Breast epithelium (tissue), 4 donors: ENCODE results near the gene PRR3. TPM values are rescaled to one million over a fixed set of nuclear protein-coding genes. Genes with fewer than 3 reads are reported as not detected.

Source experiments
- DNase-seq, 2 donors: peaks; one replicate each; pipeline ENCODE4 v3.0.0-alpha.2; 2019; ENCODE audit warnings: low spot score in 2 of 2
- H3K27ac ChIP-seq, 2 donors: fragments of 200-600 bp; sonication (generic) in 1 of 2; one replicate each; pipeline ENCODE4 v1.5.1; 2016 to 2019; ENCODE audit warnings: mild to moderate bottlenecking in 1 of 2
- H3K27me3 ChIP-seq, 2 donors: fragments of 200-600 bp; sonication (generic) in 1 of 2; one replicate each; pipeline versions ENCODE4 v1.5.1 to v1.6.0; 2017 to 2019; ENCODE audit warnings: control low read depth in 1 of 2, mild to moderate bottlenecking in 1 of 2
- H3K36me3 ChIP-seq: fragments of 200-600 bp; one replicate; pipeline ENCODE4 v1.5.1; 2019
- H3K4me1 ChIP-seq, 2 donors: fragments of 200-600 bp; sonication (generic); one replicate each; pipeline ENCODE4 v1.5.1; 2016 to 2019; ENCODE audit warnings: control low read depth in 1 of 2
- H3K4me3 ChIP-seq, 3 donors: fragments of 200-600 bp; sonication (generic); 1 replicate in 2 of 3; 2 replicates in 1 of 3; pipeline ENCODE4 v1.5.1; 2016 to 2019; ENCODE audit warnings: mild to moderate bottlenecking in 3 of 3, moderate library complexity in 2 of 3
- H3K9me3 ChIP-seq, 2 donors: fragments of 200-600 bp; sonication (generic) in 1 of 2; one replicate each; pipeline ENCODE4 v1.5.1; 2016 to 2019; ENCODE audit warnings: control low read depth in 1 of 2
- CTCF ChIP-seq, 3 donors: fragments of 450-650 bp; IDR thresholded peaks; one replicate each; pipeline ENCODE4 v1.5.1; 2016 to 2017; ENCODE audit warnings: antibody characterized with exemption in 3 of 3, mild to moderate bottlenecking in 3 of 3, moderate library complexity in 3 of 3
- POLR2A ChIP-seq: fragments of 450-650 bp; IDR thresholded peaks from one replicate; pipeline ENCODE4 v1.6.1; 2016; ENCODE audit warnings: antibody characterized with exemption, mild to moderate bottlenecking, moderate library complexity
- POLR2AphosphoS5 ChIP-seq, 3 donors: sonication (generic); formaldehyde crosslinking; IDR thresholded peaks; one replicate each; pipeline ENCODE4 v1.6.1; 2017; ENCODE audit warnings: antibody characterized with exemption in 3 of 3
- intact Hi-C: fragments of 100-400 bp; cut with DNase I; formaldehyde crosslinking; loops from one replicate; pipeline ENCODE4 v1.15.1; 2023; ENCODE audit warnings: low total_unique reads
- total RNA-seq, 3 donors: library from RNA; depleted of rRNA; stranded (reverse); fragments of >200 nt; gene quantifications; one replicate each; pipeline ENCODE4 v1.1.0, GENCODE V29; 2016

The PRR3 gene
- total RNA-seq, 3 donors from 2014 or later = 9.0 to 28.4 (median 12.1) TPM

DNA sequence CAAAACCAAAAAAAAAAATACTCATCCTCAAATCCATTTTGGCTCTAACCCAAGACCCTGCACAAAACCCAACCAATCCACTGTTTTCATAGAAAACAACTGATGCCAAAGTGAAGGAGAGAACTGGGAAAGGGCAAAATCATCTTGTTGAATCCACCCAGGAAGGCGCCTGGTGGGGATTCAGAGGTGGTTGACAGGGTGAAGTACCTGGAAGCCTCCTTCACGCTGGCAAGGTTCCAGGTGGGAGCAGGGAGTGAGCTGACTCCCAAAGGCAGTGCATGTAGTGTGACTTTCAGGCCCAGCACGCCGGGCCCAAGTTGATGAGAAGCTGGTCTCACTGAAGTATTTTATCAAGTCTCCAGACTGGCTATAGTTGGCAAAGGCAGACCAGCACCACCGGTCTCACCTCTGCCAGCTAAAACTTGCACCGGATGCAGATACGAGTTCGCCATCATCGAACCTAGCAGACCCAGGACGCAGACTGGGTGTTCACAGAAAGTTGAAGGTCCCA, 43.4 kb downstream of the PRR3 start:
- Histone ChIP-seq H3K4me3 (no peak overlapping the region), H3K27me3 (no peaks in the 10 kb centered on the region), H3K27ac (no peak overlapping the region), H3K36me3 (peaks cover 28% of the 10 kb centered on the region), H3K4me1 (no peaks in the 10 kb centered on the region), H3K9me3 (no peaks in the 10 kb centered on the region)
- TF ChIP-seq CTCF (IDR thresholded peaks at IDR 0.05) = no peak
- peak in 1 of 3 donors; percentile 4 for TF ChIP-seq POLR2AphosphoS5 (IDR thresholded peaks at IDR 0.05)
- intact Hi-C loops = no loop called here
- DNase-seq = no peak

GRCh38 chr6:30601436-30601814, 44.3 kb downstream of the PRR3 start:
- Histone ChIP-seq H3K4me1 (no peaks in the 10 kb centered on the region), H3K4me3 (no peak overlapping the region), H3K9me3 (no peaks in the 10 kb centered on the region), H3K27me3 (no peaks in the 10 kb centered on the region), H3K36me3 (peaks cover 28% of the 10 kb centered on the region), H3K27ac (no peak overlapping the region)
- intact Hi-C loops = no loop called here
- TF ChIP-seq POLR2A (no peak), CTCF (IDR thresholded peaks at IDR 0.05) (no peak)
- no peak for DNase-seq

DNA sequence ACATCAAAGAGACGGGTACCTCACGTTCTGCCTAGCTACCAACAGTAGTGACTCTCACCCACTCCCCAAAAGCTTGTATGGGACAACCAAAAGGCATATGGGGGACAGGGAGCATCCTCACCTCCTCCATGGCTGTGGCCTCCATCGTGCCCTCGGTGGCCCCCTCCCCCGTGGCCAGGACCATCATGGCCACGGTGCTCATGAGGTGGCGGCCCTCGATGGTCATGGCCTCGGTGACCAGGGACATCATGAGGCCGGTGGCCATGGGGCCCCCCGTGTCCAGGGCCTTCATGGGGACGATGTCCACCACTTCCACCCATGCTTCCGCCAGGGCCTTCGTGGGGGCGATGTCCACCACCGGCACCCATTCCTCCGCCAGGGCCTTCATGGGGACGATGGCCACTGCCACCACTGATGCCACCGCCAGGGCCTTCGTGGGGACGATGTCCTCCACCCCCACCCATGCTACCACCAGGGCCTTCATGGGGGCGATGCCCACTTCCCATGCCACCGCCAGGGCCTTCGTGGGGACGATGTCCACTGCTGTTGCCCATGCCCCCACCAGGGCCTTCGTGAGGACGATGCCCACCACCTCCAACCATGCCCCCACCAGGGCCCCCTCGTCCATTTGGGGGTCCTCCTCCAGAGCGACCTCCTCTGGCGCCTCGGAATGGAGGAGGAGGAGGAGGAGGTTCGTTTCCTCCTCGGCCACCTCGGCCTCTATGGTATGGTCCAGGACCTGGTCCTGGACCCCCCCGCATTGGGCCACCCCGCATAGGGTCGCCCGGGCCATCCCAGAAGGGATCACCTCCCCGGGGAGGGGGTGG, 44.9 kb downstream of the PRR3 start:
- TF ChIP-seq POLR2AphosphoS5 (IDR thresholded peaks at IDR 0.05) (no peak), CTCF (IDR thresholded peaks at IDR 0.05) (no peak), POLR2A (no peak)
- H3K36me3 ChIP-seq = peaks cover 28% of the 10 kb centered on the region
- no peaks in the 10 kb centered on the region for H3K4me1 ChIP-seq
- no peaks in the 10 kb centered on the region for H3K27me3 ChIP-seq
- H3K9me3 ChIP-seq = no peaks in the 10 kb centered on the region
- H3K4me3 ChIP-seq = no peak overlapping the region
- no peak for DNase-seq
- H3K27ac ChIP-seq = no peak overlapping the region
- intact Hi-C loops = no loop called here

GRCh38 chr6:30603961-30604360, 46.9 kb downstream of the PRR3 start:
- DNase-seq = no peak
- peaks cover 28% of the 10 kb centered on the region for H3K36me3 ChIP-seq
- H3K4me1 ChIP-seq = no peaks in the 10 kb centered on the region
- H3K27ac ChIP-seq = no peak overlapping the region
- no peaks in the 10 kb centered on the region for H3K27me3 ChIP-seq
- no peaks in the 10 kb centered on the region for H3K9me3 ChIP-seq
- TF ChIP-seq POLR2A (no peak), POLR2AphosphoS5 (IDR thresholded peaks at IDR 0.05) (no peak), CTCF (IDR thresholded peaks at IDR 0.05) (no peak)
- no peak overlapping the region for H3K4me3 ChIP-seq
- intact Hi-C loops = no loop called here

DNA sequence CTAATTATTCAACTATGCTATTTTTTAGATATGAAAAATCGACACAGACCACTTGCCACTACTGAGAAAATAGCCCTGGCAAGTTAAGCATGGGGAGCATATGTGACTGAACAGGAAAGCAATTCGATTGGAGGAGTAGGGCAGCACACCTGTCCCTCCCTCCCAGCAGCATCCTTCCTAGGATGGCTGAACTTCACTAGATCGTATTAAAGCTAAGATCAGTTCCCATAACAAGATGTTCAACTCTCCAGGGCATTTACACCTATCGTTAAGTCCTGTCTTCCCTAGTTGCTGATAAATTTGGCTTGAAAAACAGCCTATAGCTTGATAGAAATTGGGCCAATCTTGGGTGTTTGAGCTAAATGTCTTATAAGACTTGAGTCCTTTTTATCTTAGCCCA, 53.0 kb downstream of the PRR3 start:
- Histone ChIP-seq H3K27me3 (no peaks in the 10 kb centered on the region), H3K4me1 (peaks cover 0 to 11% of the 10 kb centered on the region in 2 donors), H3K9me3 (no peaks in the 10 kb centered on the region), H3K27ac (peak overlapping the region; percentile 37 to 56), H3K4me3 (no peak overlapping the region), H3K36me3 (no peaks in the 10 kb centered on the region)
- intact Hi-C loops = no loop called here
- DNase-seq = no peak
- TF ChIP-seq POLR2A (no peak), CTCF (IDR thresholded peaks at IDR 0.05) (no peak), POLR2AphosphoS5 (IDR thresholded peaks at IDR 0.05) (no peak)
